KMS-11 (cell line): Measurements from ENCODE around the gene PROM1.

Experiments used
- H2AFZ ChIP-seq: fragments of 200-600 bp; sonication (generic); 2 replicates; pipeline ENCODE4 v1.6.1; 2016; ENCODE audit warnings: antibody characterized with exemption, mixed run types, low read depth
- H3K27ac ChIP-seq: fragments of 200-600 bp; sonication (generic); 2 replicates; pipeline ENCODE4 v1.6.1; 2016; ENCODE audit warnings: mild to moderate bottlenecking, mixed run types
- H3K27me3 ChIP-seq: fragments of 200-600 bp; sonication (generic); 2 replicates; pipeline ENCODE4 v1.6.1; 2017; ENCODE audit warnings: mild to moderate bottlenecking, low read depth, mixed run types, moderate library complexity; ENCODE audit not compliant: insufficient read depth
- H3K36me3 ChIP-seq: fragments of 200-600 bp; sonication (generic); 2 replicates; pipeline ENCODE4 v1.6.1; 2017; ENCODE audit warnings: mild to moderate bottlenecking, mixed run types; ENCODE audit not compliant: insufficient read depth
- H3K4me1 ChIP-seq: fragments of 200-600 bp; sonication (generic); 2 replicates; pipeline ENCODE4 v1.6.1; 2016; ENCODE audit warnings: mild to moderate bottlenecking, low read depth, mixed run types; ENCODE audit not compliant: poor library complexity, severe bottlenecking
- H3K4me2 ChIP-seq: fragments of 200-600 bp; sonication (generic); 2 replicates; pipeline ENCODE4 v1.7.0; 2016; ENCODE audit warnings: mild to moderate bottlenecking, mixed run types
- H3K4me3 ChIP-seq: fragments of 200-600 bp; sonication (generic); IDR thresholded peaks from 2 replicates; pipeline ENCODE4 v1.6.1; 2017; ENCODE audit warnings: low read depth, low read length, mixed read lengths; ENCODE audit not compliant: insufficient read depth
- H3K79me2 ChIP-seq: fragments of 200-600 bp; sonication (generic); 2 replicates; pipeline ENCODE4 v1.6.1; 2016; ENCODE audit warnings: low read depth, mixed run types; ENCODE audit not compliant: insufficient read depth
- H3K9ac ChIP-seq: fragments of 200-600 bp; sonication (generic); 2 replicates; pipeline ENCODE4 v1.6.1; 2016; ENCODE audit warnings: mild to moderate bottlenecking, mixed run types
- H4K20me1 ChIP-seq: fragments of 200-600 bp; sonication (generic); 2 replicates; pipeline ENCODE4 v1.6.1; 2016; ENCODE audit warnings: mild to moderate bottlenecking, mixed run types; ENCODE audit not compliant: insufficient read depth
- CTCF ChIP-seq: fragments of 200-600 bp; sonication (generic); conservative IDR thresholded peaks from 2 replicates; pipeline ENCODE4 v1.6.1; 2017; ENCODE audit warnings: low read depth, mild to moderate bottlenecking, antibody characterized with exemption, low read length, moderate library complexity, mixed read lengths

PROM1 gene

GRCh38 chr4:15989424-15989823 is 94.4 kb downstream of the PROM1 start:
- H3K4me1 ChIP-seq = no peaks in the 10 kb centered on the region
- H4K20me1 ChIP-seq = no peaks in the 10 kb centered on the region
- no peak overlapping the region for H2AFZ ChIP-seq
- H3K79me2 ChIP-seq = no peaks in the 10 kb centered on the region
- no peak for TF ChIP-seq CTCF
- H3K27me3 ChIP-seq = no peaks in the 10 kb centered on the region
- no peak overlapping the region for H3K4me3 ChIP-seq
- H3K36me3 ChIP-seq = no peaks in the 10 kb centered on the region
- no peak overlapping the region for H3K4me2 ChIP-seq
- H3K9ac ChIP-seq = no peak overlapping the region
- H3K27ac ChIP-seq = no peak overlapping the region

GRCh38 chr4:15988222-15988621 is 95.6 kb downstream of the PROM1 start:
- Histone ChIP-seq H2AFZ (no peak overlapping the region), H3K9ac (no peak overlapping the region), H3K27ac (no peak overlapping the region), H3K4me3 (no peak overlapping the region), H3K79me2 (no peaks in the 10 kb centered on the region), H4K20me1 (no peaks in the 10 kb centered on the region), H3K36me3 (no peaks in the 10 kb centered on the region), H3K4me2 (no peak overlapping the region), H3K27me3 (no peaks in the 10 kb centered on the region), H3K4me1 (no peaks in the 10 kb centered on the region)
- no peak for TF ChIP-seq CTCF

- no peaks in the 10 kb centered on the region for H4K20me1 ChIP-seq
- no peak overlapping the region for H2AFZ ChIP-seq
- H3K4me1 ChIP-seq = no peaks in the 10 kb centered on the region
- no peak for TF ChIP-seq CTCF
- no peak overlapping the region for H3K4me2 ChIP-seq
- no peaks in the 10 kb centered on the region for H3K36me3 ChIP-seq
- H3K79me2 ChIP-seq = no peaks in the 10 kb centered on the region
- H3K4me3 ChIP-seq = no peak overlapping the region
- H3K27ac ChIP-seq = no peak overlapping the region
- no peaks in the 10 kb centered on the region for H3K27me3 ChIP-seq
- no peak overlapping the region for H3K9ac ChIP-seq
Observed at GRCh38 chr4:15986907-15987306, 96.9 kb downstream of the PROM1 start.

GRCh38 chr4:15983610-15984009 is 100.2 kb downstream of the PROM1 start:
- Histone ChIP-seq H3K4me2 (no peak overlapping the region), H3K27me3 (no peaks in the 10 kb centered on the region), H3K27ac (no peak overlapping the region), H3K36me3 (no peaks in the 10 kb centered on the region), H3K4me1 (no peaks in the 10 kb centered on the region), H3K79me2 (no peaks in the 10 kb centered on the region), H3K9ac (no peak overlapping the region), H2AFZ (no peak overlapping the region), H4K20me1 (no peaks in the 10 kb centered on the region), H3K4me3 (no peak overlapping the region)
- TF ChIP-seq CTCF = no peak
